Sciatic nerve (tissue), 2 donors: ENCODE data around the gene URGCP. TPM values are rescaled to one million over a fixed set of nuclear protein-coding genes. Genes with fewer than 3 reads are reported as not detected.

Experiments used
- ATAC-seq: fragments of 200-7000 bp; cut with Tn5 transposase; one replicate; pipeline ENCODE4 v1.9.1; 2020; ENCODE audit warnings: mild to moderate bottlenecking, moderate library complexity
- DNase-seq: peaks from one replicate; pipeline ENCODE4 v3.0.0-alpha.2; 2020; ENCODE audit warnings: low spot score
- intact Hi-C: fragments of 100-400 bp; cut with DNase I; formaldehyde crosslinking; loops from one replicate; pipeline ENCODE4 v1.14.2; 2022
- total RNA-seq: library from RNA; stranded (reverse); fragmentation: NEBNext Ultra II Directional; extraction: Animal tissue kit (Norgen Biotek cat#: 25700); gene quantifications from one replicate; pipeline ENCODE4 v1.2.1, GENCODE V29; 2021
- donor health status: DM: no; HTN: no; CAD: no.
- donor health status: DM: no; HTN: no; CAD: no.

URGCP gene, protein sequence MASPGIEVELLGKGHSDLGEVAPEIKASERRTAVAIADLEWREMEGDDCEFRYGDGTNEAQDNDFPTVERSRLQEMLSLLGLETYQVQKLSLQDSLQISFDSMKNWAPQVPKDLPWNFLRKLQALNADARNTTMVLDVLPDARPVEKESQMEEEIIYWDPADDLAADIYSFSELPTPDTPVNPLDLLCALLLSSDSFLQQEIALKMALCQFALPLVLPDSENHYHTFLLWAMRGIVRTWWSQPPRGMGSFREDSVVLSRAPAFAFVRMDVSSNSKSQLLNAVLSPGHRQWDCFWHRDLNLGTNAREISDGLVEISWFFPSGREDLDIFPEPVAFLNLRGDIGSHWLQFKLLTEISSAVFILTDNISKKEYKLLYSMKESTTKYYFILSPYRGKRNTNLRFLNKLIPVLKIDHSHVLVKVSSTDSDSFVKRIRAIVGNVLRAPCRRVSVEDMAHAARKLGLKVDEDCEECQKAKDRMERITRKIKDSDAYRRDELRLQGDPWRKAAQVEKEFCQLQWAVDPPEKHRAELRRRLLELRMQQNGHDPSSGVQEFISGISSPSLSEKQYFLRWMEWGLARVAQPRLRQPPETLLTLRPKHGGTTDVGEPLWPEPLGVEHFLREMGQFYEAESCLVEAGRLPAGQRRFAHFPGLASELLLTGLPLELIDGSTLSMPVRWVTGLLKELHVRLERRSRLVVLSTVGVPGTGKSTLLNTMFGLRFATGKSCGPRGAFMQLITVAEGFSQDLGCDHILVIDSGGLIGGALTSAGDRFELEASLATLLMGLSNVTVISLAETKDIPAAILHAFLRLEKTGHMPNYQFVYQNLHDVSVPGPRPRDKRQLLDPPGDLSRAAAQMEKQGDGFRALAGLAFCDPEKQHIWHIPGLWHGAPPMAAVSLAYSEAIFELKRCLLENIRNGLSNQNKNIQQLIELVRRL
- total RNA-seq = 42.8 TPM

DNA sequence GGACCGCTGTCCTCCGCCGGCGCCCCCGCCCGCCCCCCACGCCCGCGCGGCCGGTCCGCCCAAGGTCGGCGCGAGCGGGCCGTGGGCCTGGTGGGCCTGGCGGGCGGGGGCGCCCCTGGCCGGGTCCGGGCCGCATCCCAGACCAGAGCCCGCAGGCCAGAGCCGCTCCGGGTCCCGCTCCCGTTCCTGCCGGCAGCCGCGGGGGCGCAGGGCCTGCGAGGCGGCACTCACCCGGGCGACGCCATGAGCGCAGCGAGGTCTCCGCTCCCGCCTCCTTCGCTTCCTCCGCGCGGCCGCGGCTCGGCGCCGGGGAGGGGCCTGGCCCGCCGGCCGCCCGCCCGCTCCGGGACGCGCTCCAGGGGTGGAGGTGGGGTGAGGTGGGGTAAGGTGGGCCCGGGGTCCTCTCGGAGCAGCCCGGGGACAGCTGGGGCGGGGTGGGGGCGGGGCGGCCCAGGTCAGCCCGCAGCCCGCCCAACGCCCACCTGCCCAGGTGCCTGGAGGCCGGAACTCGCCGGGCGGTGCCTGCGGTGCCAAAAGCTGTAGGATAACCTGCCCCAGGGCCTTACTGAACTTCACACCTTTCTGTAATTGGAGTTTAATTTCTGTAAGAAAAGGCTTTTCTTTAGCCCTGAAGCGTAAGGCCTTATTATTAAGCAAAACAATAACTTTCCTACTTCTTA, at the start of gene URGCP:
Gene URGCP, minus strand, starts transcription at position 266 of the 680 bp plus-strand sequence. Its CDS starts 21 bp downstream, at position 245.
- peak; percentile 76 for DNase-seq
- peak; percentile 74 for ATAC-seq
- intact Hi-C loops = no loop called here

DNA sequence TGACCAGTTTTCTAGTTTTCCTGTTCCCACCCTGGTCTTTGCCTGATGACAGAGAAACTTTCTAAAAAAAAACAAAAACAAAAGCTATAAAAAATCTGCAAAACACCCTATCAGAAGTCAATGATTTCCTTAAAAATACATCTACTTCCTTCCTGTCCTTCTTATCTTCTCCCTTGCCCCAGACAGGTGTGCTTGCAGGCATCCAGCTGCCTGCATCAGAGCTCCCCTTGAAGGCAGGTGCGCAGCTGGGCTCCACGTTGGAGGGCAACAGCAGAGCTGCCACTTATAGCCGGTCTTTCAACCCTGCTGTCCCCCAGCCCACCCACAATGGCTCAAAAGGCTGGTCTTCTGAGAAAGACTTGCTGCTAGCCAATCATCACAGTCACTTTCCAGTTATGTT, 49.6 kb upstream of the URGCP start:
- intact Hi-C loops = no loop called here
- DNase-seq = no peak
- no peak for ATAC-seq

DNA sequence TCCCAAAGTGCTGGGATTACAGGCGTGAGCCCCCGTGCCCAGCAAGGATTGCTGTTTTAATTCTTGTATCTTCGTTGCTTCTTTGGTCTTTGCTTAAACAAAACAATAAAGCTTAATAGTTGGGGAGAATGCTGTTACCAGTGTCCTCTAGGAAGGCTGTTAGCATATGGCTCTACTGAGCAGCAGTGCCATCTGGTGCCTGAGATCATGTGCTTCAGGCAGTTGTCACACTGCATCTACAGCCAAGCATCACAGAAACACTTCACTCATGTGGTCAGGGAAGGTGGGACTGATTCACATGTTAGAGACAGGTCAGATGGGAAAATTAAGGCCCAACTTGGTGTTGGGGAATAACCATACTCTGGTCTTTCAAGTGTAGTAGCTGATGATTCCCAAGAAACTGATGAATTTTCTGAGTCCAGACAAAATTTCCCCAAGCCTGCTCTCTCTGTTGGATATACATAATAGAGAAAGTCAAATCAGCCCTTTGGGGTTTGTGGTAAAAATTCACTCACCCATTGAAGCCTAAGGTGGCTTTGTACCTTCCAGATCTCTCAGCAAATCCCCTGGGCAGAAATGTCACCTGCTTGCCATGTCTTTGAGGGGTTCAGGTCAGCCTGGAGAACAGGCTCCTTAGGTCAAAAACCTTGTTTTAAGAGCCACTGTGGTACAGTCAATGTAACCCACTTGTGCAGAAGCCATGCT, 48.3 kb upstream of the URGCP start:
- ATAC-seq (peak; percentile 71), DNase-seq (no peak)
- intact Hi-C loops = no loop called here

DNA sequence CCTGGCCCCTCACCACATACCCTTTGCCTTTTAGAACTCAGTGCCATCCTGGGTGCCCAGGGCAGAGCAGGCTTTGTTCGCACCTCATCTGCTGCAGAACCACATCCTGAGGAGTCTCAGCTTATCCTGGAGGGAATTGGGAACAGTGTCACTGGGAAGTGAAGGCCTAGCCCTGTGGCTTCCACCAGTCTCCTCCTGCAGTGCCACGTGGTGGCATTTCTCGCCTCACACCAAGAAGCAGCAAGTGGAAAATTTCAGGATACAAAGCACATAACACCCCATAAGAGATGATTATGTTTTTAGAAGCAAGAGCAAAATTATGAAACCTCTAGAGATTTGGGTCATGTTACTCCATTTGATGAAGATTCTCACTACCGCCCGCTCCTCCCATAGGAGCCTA, 46.7 kb upstream of the URGCP start:
- intact Hi-C loops = no loop called here
- DNase-seq (no peak), ATAC-seq (no peak)

DNA sequence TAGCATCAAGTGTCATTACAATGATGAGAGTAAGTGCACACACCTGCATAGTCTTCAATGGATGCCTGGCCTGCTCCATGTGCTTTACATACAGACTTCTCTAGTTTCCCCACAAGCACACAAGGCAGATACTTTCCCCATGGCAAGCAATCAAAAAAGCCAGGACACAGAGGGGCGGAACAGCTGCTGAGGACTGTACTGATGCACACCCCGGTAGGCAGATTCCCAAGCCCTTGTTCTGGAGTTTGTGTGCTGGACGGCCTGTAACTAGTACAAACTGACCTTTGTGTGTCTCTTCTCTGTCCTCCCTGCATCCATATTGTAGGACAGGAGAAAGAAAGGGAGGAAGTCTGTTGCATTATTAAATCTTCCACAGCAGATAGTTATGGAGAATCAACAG, 45.6 kb upstream of the URGCP start:
- ATAC-seq = no peak
- intact Hi-C loops = no loop called here

DNA sequence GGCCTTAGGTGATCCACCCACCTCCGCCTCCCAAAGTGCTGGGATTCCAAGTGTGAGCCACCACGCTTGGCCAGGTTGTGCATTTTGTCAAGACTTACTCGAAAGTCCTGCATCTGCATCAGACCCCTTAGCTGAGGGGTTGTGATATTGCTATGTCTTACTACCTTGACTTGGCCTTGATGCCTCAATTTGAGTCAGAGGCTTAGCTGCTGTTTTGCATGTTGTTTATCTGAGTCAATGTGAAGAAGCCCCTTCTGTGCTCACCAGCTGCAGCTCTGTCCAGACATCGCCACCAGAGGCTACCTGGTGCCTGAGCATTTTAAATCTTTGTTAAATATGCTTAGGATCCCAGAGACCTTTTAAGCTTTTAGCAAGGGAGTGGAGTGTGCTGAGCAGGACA, 37.9 kb upstream of the URGCP start:
- intact Hi-C loops = no loop called here
- no peak for ATAC-seq

More for the DNA sequence above, 45.6 kb upstream of the URGCP start:
- DNase-seq = no peak

DNA sequence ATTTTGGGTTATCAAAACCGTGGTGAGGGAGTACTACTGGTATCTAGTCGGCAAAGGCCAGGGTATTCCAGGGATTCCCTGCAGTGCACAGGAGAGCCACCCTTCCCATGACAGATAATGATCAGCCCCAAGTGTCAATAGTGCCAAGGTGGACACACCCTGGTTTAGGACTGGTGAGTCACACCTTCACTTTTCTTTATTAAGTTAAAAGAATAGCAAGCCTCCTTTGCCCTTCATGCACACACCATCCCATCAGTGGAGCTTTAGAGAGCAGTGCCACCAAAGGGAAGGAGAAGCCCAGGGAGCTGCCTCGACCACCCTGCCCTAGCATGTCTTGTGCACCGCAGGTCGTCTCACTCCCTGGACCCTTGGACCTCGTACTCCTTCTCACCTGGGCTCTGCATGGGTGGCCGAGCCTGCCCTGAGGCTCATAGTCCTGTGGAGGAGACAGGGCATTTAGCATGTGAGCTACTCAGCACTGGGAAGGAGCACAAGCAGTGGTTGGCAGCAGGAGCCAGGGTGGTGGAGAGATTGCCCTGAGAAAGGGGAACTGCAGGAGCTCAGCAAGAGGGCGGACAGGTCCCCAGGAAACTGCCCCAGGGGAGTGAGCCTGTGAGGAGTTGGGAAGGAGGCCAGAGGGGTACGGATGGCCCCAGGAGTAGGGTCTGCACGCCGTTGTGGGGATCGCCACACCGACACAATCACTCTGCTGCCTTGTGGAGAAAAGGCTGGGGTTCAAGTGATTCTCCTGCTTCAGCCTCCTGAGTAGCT, 37.2 kb upstream of the URGCP start:
- ATAC-seq = no peak
- intact Hi-C loops = no loop called here

More for the DNA sequence above, 37.9 kb upstream of the URGCP start:
- no peak for DNase-seq

DNA sequence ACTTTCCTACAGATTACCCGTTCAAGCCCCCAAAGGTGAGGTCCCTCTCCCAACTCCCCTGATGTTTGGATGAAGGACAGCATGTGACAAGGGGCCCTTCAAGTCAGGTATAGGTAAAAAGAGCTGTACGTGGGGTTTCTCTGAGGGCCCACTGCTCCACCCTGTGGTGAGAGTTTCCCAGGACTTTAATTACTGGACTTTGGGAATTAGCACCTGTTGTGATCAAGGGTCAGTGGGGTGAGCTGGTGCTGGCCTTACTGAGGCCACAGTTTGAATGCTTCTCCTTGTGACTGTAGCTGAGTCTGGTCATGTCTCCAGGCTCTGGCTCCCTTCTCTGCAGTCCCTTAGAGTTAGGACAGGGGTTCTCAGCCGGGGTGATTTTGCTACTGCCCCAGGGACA, 36.6 kb upstream of the URGCP start:
- DNase-seq = no peak
- ATAC-seq = no peak
- intact Hi-C loops = no loop called here

More for the DNA sequence above, 37.2 kb upstream of the URGCP start:
- no peak for DNase-seq

DNA sequence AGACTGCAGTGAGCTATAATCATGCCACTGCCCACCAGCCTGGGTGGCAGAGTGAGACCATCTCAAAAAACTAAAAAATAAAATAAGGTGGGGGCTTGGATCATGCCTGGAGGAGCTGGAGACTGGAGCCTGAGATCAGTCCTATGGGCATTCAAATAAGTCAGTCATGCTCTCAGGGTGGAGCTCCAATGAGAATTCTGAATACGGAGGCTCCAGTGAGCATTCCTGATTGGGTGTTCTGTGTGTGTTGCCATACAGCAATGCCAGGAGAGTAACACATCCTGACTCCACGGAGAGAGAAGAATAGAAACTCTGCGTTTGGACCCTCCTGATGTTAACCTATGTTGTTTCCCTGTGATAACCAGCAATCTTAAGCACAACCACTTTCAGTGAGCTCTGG, 35.9 kb upstream of the URGCP start:
- ATAC-seq = no peak
- no peak for DNase-seq
- intact Hi-C loops = no loop called here

DNA sequence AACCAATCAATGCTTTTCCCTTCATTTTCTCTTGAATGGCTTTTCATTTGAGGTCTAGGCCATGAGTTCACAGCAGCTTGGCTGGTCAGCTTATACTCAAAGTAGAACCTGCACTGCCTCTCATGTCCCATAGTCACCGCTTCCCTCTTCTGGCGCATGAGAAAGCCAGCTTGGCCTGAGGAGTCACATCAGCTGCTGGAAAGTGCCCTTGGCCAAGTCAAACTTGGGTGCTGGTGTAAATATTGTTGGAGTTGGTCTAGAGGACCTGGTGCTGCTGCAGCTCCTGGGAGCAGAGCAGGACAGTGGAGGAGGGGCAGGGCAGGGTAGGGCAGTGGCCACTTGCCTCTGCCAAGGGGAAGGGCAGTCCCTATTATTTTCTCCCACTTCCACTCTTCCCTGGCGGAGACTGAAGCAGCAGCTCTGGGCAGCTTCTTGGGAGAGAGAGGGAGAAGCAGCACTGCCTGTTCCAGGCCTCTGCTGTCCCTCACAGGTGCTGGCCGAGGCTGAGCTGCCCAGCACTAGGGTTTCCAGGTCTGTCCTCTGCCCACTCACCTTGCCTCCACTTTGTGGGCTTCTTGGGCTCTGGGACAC, 32.6 kb upstream of the URGCP start:
- DNase-seq (no peak), ATAC-seq (no peak)
- intact Hi-C loops = no loop called here

DNA sequence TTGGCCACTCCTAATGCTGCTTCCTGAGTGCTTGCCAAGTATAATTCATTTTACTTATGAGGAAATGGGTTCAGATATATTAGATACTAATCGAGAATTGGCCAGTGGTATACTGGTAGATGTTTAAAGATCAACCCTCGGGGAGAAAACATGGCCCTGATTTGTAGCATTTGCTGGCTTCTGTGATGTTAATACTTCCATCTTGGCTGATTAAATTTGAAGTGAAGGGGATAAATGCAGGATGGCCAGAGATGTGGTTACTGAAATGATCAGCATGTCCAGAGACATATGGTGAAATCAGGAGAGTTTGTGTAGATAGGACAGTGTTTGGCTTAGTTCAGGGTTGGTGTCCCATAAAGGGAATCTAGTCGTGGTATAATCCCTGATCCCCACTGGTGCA, 31.0 kb upstream of the URGCP start:
- ATAC-seq (no peak), DNase-seq (no peak)

DNA sequence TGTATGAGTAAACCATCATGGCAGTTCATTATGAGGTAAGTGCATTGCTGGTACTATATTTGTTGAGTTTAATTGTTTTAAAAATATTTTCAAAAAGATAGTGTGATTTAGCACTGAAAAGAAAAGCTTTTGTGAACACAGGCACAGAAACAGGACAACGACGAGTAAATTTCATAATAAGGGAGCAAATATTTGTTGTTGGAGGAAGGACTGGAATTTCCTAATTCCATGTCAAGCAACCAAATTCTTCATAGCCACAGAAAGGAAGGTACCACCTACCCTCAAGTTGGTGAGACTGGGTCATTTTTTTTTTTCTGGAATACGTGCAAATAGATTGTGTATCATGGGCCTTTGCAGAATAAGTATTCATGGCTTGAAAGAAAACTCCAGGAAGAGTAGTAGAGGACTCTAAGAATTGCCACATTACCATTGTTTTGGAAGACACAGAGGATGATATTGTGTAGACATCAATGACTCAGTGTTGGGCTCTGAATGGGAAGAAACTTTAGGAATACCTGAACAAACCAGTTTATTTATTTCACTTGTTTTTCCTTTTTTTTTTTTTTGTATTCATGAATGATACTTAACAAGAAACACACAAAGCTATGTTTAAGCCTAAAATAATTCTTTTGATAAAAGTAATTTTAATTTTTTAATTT, 27.6 kb upstream of the URGCP start:
- ATAC-seq = no peak
- intact Hi-C loops = no loop called here
- no peak for DNase-seq

More for the DNA sequence above, 31.0 kb upstream of the URGCP start:
- intact Hi-C loops = no loop called here

DNA sequence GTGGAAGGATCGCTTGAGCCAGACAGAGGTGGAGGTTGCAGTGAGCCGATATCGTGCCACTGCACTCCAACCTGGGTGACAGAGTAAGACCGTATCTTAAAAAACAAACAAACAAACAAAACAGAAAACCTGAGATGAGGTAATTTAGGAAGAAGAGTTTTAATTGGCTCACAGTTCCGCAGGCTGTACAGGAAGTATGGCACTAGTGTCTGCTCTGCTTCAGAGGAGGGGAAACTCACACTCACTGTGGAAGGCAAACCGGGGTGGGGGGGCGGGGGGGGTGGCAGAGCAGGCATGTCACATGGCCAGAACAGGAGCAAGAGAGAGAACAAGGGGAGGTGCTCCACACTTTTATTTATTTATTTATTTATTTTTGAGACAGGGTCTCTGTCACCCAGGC, 24.9 kb upstream of the URGCP start:
- ATAC-seq (no peak), DNase-seq (no peak)
- intact Hi-C loops = no loop called here

DNA sequence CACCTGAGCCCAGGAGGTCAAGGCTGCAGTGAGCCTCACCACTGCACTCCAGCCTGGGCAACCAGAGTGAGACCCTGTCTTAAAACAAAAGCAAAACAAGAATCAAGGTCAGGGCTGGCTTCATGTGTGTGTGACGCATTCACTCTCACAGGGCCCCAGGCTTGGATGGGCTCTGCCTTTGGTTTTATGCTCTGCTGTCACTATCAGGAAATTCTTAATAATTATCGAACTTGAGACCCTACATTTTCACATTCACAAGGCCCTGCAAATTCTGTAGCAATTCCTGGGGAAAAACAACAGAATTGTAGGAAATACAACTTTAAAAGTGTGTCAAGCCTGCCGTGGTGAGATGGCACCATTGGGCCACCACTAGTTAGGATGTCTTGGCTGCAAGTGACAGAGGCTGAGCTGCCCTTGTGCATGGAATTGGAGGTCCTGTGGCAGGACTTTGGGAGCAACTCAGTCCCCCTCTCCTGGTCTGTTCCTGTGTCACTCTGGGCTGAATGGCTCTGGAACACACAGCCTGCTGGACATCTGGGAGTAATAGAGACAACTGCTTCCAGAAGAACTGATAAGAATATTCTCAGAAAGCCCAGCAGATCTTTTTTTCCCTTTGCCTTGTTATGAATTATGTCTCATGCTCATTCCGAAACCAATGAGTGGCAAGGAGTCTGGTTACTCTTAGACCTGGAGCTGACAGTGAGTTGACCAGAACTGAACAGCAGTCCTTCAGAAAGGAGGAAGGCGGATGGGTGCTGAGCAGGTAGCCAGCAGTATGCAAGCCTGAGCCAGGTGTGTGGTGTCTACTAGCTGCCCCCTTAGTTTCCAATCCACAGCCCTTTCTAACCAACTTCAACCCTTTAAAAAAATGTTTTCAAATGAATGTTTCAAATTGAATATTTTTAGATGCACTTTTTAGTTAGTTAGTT, 23.4 kb upstream of the URGCP start:
- ATAC-seq = no peak
- intact Hi-C loops = no loop called here
- no peak for DNase-seq

DNA sequence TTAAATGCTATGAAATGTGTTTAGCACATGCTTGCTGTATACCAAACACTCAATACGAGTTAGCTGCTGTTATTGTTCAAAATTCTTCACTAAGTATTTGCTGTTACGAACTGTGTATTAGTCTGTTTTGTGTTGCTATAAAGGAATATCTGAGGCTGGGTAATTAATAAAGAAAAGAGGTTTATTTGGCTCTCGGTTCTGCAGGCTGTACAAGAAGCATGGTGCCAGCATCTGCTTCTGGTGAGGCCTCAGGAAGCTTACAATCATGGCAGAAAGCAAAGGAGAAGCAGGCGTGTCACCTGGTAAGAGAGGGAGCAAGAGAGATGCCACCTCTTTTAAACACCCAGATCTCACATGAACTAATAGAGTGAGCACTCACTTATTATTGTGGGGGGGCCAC, 21.4 kb upstream of the URGCP start:
- no peak for ATAC-seq
- no peak for DNase-seq
- intact Hi-C loops = no loop called here

DNA sequence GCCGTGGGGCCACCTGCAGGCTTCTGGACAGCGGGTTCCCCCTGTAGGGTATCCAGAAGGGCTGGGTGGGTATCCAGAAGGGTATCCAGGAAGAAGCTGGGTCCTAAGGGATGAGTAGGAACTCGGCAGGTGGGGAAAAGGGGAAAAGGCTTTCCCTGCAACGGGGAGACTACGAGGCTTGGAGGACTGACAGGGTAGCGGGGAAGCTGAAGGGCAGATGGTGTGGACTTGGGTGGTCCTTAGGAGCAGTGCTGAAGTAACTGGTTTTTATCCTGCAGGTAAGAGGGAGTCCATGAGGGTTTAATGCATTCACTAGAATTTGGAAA, 20.4 kb upstream of the URGCP start:
- DNase-seq (no peak), ATAC-seq (no peak)
- intact Hi-C loops = no loop called here
